Loucy (cell line): ENCODE measurements around the gene OR6Y1.

Source experiments
- CTCF ChIP-seq: fragments of 200-600 bp; sonication (generic); conservative IDR thresholded peaks from 2 replicates; pipeline ENCODE4 v1.5.1; 2014; ENCODE audit warnings: mild to moderate bottlenecking, antibody characterized with exemption, low read length
- EZH2phosphoT487 ChIP-seq: fragments of 200-600 bp; IDR thresholded peaks from 2 replicates; pipeline ENCODE4 v1.6.1; 2018; ENCODE audit warnings: antibody characterized with exemption, mild to moderate bottlenecking, moderate library complexity, borderline replicate concordance

DNA sequence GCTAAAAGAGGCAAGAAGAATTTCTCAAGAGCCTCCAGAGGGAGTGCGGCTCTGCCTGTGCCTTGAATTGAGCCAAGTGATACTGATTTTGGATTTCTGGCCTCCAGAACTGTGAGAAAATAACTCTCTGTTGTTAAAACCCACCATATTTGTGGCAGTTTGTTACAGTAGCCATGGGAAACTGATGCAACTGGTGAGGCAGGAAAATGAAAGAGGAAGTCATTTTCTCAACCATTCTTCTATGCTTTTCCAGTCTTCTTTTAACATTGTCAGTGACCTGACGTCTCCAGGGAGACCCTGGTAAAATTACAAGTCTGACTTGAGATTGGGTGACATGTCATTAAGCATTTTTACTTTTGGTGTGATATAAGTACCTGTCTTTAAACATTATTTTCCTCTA is 10.4 kb upstream of the OR6Y1 start:
- TF ChIP-seq CTCF (no peak), EZH2phosphoT487 (no peak)
